GM12864 (cell line): ENCODE results near the gene SH2D1B.

Experiments
- DNase-seq: peaks from one replicate; pipeline ENCODE4 v3.0.0-alpha.2; 2011; ENCODE audit warnings: low read depth
- H3K4me3 ChIP-seq: 2 replicates; pipeline ENCODE4 v1.5.1; 2011; ENCODE audit warnings: mild to moderate bottlenecking, low read depth, low read length, control low read depth
- TF ChIP-seq, protein P1 (sequence below): IDR thresholded peaks from 2 replicates; pipeline ENCODE4 v1.5.1; 2011; ENCODE audit warnings: low read depth, mild to moderate bottlenecking, moderate library complexity, low read length, control low read depth, inconsistent platforms; ENCODE audit errors: missing control alignments

SH2D1B gene

DNA sequence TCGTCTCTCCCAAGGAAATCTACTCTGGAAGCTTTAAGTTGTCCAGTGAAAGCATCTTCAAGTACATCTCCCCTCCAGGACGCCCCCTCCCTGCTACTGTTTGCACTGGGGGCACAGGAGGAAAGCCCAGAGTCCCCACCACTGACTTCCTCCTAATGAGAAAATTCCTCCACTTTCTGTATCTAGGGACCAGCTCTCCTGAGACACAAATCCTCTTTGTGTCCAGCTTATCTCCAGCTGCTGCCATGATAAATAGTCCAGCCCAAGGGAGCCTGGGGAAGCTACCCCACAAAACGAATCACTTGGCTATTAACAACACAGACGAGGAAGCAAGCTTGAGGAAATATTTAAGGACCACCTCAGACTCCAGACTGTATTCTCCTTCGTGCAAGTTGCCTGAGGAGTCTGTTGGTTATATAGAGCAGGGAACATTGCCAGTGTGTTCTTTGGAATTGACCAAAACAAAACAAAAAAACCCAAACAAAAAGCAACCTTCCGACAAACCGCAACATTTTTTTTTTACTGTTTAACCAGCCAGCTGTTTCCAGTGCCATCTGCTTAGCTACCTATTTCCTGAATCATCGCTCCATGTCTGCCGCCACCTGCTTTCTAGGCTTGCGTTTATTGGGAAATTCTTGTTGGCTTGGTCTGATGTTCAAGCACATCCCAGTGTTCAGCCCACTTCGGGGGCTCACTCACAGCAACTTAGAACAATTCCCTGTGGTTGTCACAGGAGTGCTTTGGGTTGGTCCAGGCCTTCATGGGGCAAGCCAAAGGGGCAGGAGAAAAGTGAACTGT, 22.7 kb downstream of the SH2D1B start:
- no peak overlapping the region for H3K4me3 ChIP-seq
- TF ChIP-seq, protein P1, sequence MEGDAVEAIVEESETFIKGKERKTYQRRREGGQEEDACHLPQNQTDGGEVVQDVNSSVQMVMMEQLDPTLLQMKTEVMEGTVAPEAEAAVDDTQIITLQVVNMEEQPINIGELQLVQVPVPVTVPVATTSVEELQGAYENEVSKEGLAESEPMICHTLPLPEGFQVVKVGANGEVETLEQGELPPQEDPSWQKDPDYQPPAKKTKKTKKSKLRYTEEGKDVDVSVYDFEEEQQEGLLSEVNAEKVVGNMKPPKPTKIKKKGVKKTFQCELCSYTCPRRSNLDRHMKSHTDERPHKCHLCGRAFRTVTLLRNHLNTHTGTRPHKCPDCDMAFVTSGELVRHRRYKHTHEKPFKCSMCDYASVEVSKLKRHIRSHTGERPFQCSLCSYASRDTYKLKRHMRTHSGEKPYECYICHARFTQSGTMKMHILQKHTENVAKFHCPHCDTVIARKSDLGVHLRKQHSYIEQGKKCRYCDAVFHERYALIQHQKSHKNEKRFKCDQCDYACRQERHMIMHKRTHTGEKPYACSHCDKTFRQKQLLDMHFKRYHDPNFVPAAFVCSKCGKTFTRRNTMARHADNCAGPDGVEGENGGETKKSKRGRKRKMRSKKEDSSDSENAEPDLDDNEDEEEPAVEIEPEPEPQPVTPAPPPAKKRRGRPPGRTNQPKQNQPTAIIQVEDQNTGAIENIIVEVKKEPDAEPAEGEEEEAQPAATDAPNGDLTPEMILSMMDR: no peak
- DNase-seq: no peak

DNA sequence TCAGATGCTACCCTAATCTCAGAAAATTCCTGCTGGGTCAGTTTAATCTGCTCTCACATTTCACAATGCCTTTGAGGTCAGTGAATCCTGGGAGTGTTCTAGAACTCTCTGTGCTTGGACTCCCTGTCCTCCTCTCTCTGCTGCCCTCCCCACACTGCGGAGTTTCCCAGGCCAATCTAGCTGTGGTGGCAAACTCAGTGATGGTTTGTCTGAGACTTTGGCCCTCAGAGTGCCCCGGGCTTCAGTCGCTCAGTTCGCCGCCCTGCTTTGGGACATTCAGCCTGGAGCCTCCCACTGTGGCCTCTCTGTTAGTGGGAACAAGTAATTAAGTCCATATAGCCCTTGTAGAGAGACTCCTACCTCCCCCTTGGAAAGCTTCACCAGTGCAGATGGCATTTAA, 23.3 kb downstream of the SH2D1B start:
- TF ChIP-seq, protein P1: no peak
- no peak for DNase-seq

DNA sequence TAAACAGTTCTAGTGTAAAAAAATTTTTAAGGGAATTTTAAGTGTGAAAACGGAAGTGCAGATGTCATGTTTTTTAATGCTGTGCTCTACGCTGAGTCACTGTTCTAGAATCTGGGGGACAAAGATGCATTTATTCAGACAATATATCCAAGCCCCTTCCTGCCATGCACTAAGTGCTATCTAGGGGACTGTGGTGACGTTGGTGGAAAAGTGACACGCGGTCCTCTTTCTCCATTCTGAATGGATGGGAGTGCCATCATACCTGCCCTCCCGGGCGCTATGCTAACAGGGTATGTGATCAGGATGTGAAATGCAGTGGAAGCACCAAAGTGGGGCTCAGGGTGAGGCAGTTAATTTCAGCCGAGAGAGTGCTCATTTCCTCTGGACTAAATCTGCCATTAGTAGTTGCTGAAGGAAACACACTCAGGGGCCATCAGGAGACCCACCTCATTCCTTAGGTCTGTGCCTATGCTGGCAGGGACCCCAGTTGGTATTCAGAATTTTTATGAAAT, 23.8 kb downstream of the SH2D1B start:
- DNase-seq: no peak
- TF ChIP-seq, protein P1: no peak
- H3K4me3 ChIP-seq: no peak overlapping the region

More for the DNA sequence above, 23.3 kb downstream of the SH2D1B start:
- no peak overlapping the region for H3K4me3 ChIP-seq

DNA sequence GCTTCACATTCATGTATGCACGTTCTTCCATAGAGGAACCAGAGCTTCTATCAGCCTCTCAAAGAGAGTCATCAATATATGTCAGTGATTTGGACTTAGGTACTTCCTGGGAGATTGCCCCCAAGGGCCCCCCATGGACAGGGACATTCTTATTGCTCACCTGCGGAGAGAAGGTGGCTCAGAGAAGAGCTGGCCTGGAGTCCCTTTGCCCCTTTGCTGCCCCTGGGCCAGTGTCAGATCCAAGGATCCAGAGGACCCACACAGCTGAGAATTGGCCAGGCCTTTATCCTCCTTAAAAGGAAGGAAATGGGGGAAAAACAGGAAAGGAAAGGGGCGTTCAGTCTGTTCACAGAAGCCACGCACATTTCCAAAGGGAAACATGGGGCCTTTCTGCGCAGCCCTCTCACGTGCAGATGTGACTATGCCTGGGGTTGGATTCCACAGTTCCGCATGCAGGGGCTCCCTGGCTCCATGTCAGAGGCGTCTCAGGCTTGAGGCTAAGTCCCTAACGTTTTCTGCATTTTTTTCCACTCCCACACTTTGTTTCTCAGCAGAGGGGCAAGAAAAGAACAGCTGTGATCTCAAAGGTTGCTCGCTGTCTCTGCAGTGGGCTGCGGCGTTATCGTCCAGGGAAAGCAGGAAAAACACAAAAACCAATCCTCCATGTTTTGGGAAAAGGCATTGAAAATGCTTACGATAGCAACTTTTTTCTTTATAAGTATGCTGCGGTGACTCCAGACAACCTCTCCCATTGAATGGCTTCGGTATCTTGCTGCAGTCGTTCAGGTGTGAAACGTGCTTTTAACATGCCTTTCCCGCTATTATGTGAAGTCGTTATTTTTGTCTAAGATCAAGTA, 24.5 kb downstream of the SH2D1B start:
- no peak for DNase-seq
- no peak overlapping the region for H3K4me3 ChIP-seq
- TF ChIP-seq, protein P1: no peak

DNA sequence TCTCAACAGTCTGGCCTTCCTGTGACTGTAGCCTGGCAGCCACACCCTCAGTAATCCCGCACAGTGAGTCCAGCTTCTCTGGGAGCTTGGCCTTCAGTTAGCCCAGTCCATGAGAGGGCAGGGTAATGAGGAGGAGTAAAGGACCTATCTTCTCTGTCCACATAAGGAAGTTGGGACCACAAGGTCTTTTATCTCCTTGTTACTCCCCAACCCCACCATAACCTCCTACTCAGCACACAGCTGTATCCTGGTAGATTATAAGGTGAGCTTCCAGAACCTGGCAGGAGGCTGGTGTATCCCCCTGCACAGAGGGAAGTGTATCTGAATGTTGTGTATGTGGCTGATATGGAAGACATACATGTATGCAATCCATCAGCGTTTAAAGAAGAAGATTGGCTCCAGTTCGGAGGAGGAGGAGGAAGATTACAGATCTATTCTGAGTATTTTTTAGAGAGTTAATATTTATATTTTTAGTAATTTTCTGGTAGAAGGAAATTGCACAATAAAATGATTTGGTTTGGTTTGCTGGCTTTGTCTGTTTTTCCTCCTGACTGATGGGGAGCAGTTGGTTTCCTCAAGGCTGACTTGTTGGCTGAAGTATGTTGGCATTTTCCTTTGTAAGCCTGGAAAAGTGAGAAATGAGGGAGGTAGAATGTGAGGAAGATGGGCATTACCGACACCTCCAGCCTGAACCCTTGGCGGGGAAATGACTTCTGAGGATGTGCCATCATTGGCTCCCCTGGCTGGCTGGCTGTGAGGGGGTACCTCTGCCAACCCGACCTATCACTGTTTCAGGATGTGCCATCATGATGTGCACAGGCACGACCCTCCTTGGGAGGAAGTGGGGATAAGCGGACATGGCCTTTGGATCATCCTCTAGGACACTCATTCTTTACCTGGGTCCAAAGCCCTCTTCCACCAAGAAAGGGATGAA, 25.4 kb downstream of the SH2D1B start:
- TF ChIP-seq, protein P1: no peak
- no peak overlapping the region for H3K4me3 ChIP-seq
- DNase-seq: no peak

DNA sequence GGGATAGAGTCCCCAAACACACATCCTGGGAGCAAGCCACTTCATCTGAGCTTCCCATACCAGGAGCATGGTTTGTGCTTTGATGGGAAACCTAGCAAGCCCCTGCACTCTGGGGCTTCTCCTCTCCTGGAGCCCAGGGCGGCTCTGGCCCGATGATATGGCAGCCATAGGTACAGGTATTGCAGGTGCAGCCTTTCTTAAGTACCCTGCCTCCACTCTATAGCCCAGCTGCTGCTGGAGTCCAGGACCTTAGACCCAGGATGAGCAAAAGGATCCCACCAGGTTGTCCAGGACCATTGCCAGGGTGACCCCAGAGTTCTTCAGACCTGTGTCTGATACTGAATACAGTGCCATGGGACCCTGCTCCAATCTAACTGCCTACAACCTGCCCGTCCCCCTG, 26.2 kb downstream of the SH2D1B start:
- DNase-seq: no peak
- TF ChIP-seq, protein P1: no peak
- no peak overlapping the region for H3K4me3 ChIP-seq
